ENCODE data around the gene SH2D6.

- TF ChIP-seq CTCF (IDR thresholded peaks at IDR 0.05): no peak
- no peak for TF ChIP-seq EZH2 (IDR thresholded peaks at IDR 0.05; ENCODE audit: borderline replicate concordance, insufficient read depth, low read depth, low read length, poor library complexity, severe bottlenecking)
Observed at GRCh38 chr2:85446296-85447221, 28.0 kb downstream of the SH2D6 start.

Measured in B cell (primary cell).